IMR-90 (cell line): Measurements from ENCODE around the gene RBKS. TPM values are rescaled to one million over a fixed set of nuclear protein-coding genes. Genes with fewer than 3 reads are reported as not detected.

Experiments used
- ATAC-seq: fragments of 200-7000 bp; cut with Tn5 transposase; 2 replicates; pipeline ENCODE4 v1.9.1; 2020; ENCODE audit warnings: low read depth, mild to moderate bottlenecking, moderate library complexity
- BruUV-seq: library from RNA; stranded (reverse); fragments of 400-500 nt; replicated peaks from 2 replicates; lab custom pipeline; 2021; lab: Mats Ljungman, UMichigan
- CTCF ChIA-PET: fragments of 300-600 bp; formaldehyde crosslinking; extraction: SDS; loops from one replicate; lab custom pipeline; 2021; ENCODE audit warnings: antibody characterized with exemption; lab: Yijun Ruan, JAX
- POLR2A ChIA-PET: fragments of 300-600 bp; sonication (Branson Sonifier 250); formaldehyde crosslinking; loops from one replicate; lab custom pipeline; 2022; ENCODE audit warnings: antibody characterized with exemption; ENCODE audit not compliant: unreplicated experiment; lab: Charles Lee
- DNase-seq: peaks from one replicate; pipeline ENCODE4 v3.0.0; 2013
- H2AFZ ChIP-seq: replicated peaks from 2 replicates; pipeline ENCODE3; 2013; ENCODE audit warnings: low read length, mild to moderate bottlenecking; ENCODE audit not compliant: poor library complexity
- H2AK5ac ChIP-seq: 2 replicates; pipeline ENCODE4 v1.6.1; 2013; ENCODE audit warnings: low read depth, low read length, inconsistent platforms
- H2AK9ac ChIP-seq: replicated peaks from 2 replicates; pipeline ENCODE3; 2013; ENCODE audit warnings: mild to moderate bottlenecking, low read depth, low read length, moderate library complexity; ENCODE audit not compliant: poor library complexity
- H2BK120ac ChIP-seq: 2 replicates; pipeline ENCODE4 v1.6.1; 2013; ENCODE audit warnings: low read depth, low read length, inconsistent platforms
- H2BK15ac ChIP-seq: 3 replicates; pipeline ENCODE4 v1.6.1; 2013; ENCODE audit warnings: low read depth, low read length, inconsistent platforms
- H2BK20ac ChIP-seq: 2 replicates; pipeline ENCODE4 v1.6.1; 2013; ENCODE audit warnings: low read depth, mild to moderate bottlenecking, inconsistent platforms, low read length, moderate library complexity
- H2BK5ac ChIP-seq: 2 replicates; pipeline ENCODE4 v1.6.1; 2013; ENCODE audit warnings: mild to moderate bottlenecking, low read depth, low read length, inconsistent platforms; ENCODE audit not compliant: poor library complexity, severe bottlenecking
- H3K14ac ChIP-seq: replicated peaks from 2 replicates; pipeline ENCODE4 v1.6.1; 2013; ENCODE audit warnings: low read depth, low read length, inconsistent platforms
- H3K18ac ChIP-seq: 2 replicates; pipeline ENCODE4 v1.6.1; 2013; ENCODE audit warnings: low read depth, low read length, control low read depth
- H3K23ac ChIP-seq: 2 replicates; pipeline ENCODE4 v1.6.1; 2013; ENCODE audit warnings: low read depth, low read length, inconsistent platforms
- H3K27ac ChIP-seq: 2 replicates; pipeline ENCODE4 v1.5.1; 2013; ENCODE audit warnings: mild to moderate bottlenecking, control low read depth, low read length; ENCODE audit not compliant: insufficient read depth
- H3K27me3 ChIP-seq: 2 replicates; pipeline ENCODE4 v1.6.1; 2013; ENCODE audit warnings: low read length; ENCODE audit not compliant: control insufficient read depth, insufficient read depth
- H3K36me3 ChIP-seq: 2 replicates; pipeline ENCODE4 v1.6.1; 2013; ENCODE audit warnings: low read length, mixed read lengths; ENCODE audit not compliant: control insufficient read depth, insufficient read depth
- H3K4ac ChIP-seq: 2 replicates; pipeline ENCODE4 v1.6.1; 2013; ENCODE audit warnings: low read depth, low read length, inconsistent platforms
- H3K4me1 ChIP-seq: 2 replicates; pipeline ENCODE4 v1.6.1; 2013; ENCODE audit warnings: low read length, mixed read lengths; ENCODE audit not compliant: control insufficient read depth, insufficient read depth
- H3K4me2 ChIP-seq: 2 replicates; pipeline ENCODE4 v1.6.1; 2013; ENCODE audit warnings: low read depth, mild to moderate bottlenecking, control low read depth, low read length, moderate library complexity
- H3K4me3 ChIP-seq: 2 replicates; pipeline ENCODE4 v1.5.1; 2013; ENCODE audit warnings: low read depth, mild to moderate bottlenecking, control low read depth, low read length, moderate library complexity; ENCODE audit not compliant: insufficient read depth
- H3K56ac ChIP-seq: 2 replicates; pipeline ENCODE4 v1.6.1; 2013; ENCODE audit warnings: low read length, inconsistent platforms; ENCODE audit not compliant: insufficient read depth; ENCODE audit errors: extremely low read depth
- H3K79me1 ChIP-seq, 2 experiments: 2 replicates each; pipeline ENCODE4 v1.6.1; 2013; ENCODE audit warnings: low read length in 2 of 2, inconsistent platforms in 1 of 2, low read depth in 1 of 2
- H3K9ac ChIP-seq: 2 replicates; pipeline ENCODE4 v1.6.1; 2013; ENCODE audit warnings: low read depth, low read length, control low read depth
- H3K9me1 ChIP-seq: 2 replicates; pipeline ENCODE4 v1.6.1; 2013; ENCODE audit warnings: low read length, inconsistent platforms; ENCODE audit not compliant: insufficient read depth
- H3K9me3 ChIP-seq: 2 replicates; pipeline ENCODE4 v1.6.1; 2013; ENCODE audit warnings: low read length; ENCODE audit not compliant: control insufficient read depth, insufficient read depth
- H4K20me1 ChIP-seq: 2 replicates; pipeline ENCODE4 v1.6.1; 2013; ENCODE audit warnings: low read length, inconsistent platforms; ENCODE audit not compliant: insufficient read depth
- H4K5ac ChIP-seq: 2 replicates; pipeline ENCODE4 v1.6.1; 2013; ENCODE audit warnings: mild to moderate bottlenecking, low read depth, low read length, control low read depth
- H4K8ac ChIP-seq, 2 experiments: 2 replicates each; pipeline ENCODE4 v1.6.1; 2013; ENCODE audit warnings: low read depth in 2 of 2, low read length in 2 of 2, control low read depth in 1 of 2, inconsistent platforms in 1 of 2
- H4K91ac ChIP-seq: 2 replicates; pipeline ENCODE4 v1.6.1; 2013; ENCODE audit warnings: low read depth, low read length, inconsistent platforms; ENCODE audit not compliant: insufficient read depth
- BHLHE40 ChIP-seq: fragments of 150-350 bp; IDR thresholded peaks from 2 replicates; pipeline ENCODE4 v1.6.1; 2016; ENCODE audit warnings: mild to moderate bottlenecking, low read depth, low read length
- CEBPB ChIP-seq: IDR thresholded peaks from 2 replicates; pipeline ENCODE4 v1.6.1; 2012; ENCODE audit warnings: low read depth, low read length, improper control_type of control experiment
- FOS ChIP-seq: fragments of 150-350 bp; IDR thresholded peaks from 2 replicates; pipeline ENCODE4 v1.6.1; 2016; ENCODE audit warnings: low read depth, low read length
- POLR2A ChIP-seq: IDR thresholded peaks from 2 replicates; pipeline ENCODE4 v1.6.1; 2012; ENCODE audit warnings: mild to moderate bottlenecking, low read depth, low read length
- RAD21 ChIP-seq: IDR thresholded peaks from 2 replicates; pipeline ENCODE4 v1.6.1; 2012; ENCODE audit warnings: low read length, improper control_type of control experiment
- RFX5 ChIP-seq: IDR thresholded peaks from 2 replicates; pipeline ENCODE4 v1.8.0; 2012; ENCODE audit warnings: low read depth, mild to moderate bottlenecking, low read length, moderate library complexity
- WGBS, 2 experiments: methylation state at CpG; one replicate each; pipeline versions ENCODE4 v1.1.5 to v1.1.7; 2013; ENCODE audit warnings: missing lambda C conversion rate in 2 of 2; ENCODE audit not compliant: insufficient read length in 1 of 2; ENCODE audit errors: extremely low coverage in 2 of 2; 5-methylcytosine and 5-hydroxymethylcytosine counted together
- dilution Hi-C: fragments of 300-500 bp; cut with HindIII; formaldehyde crosslinking; loops from one replicate; pipeline ENCODE4 v1.14.3; 2018; ENCODE audit warnings: low sequenced_read_pairs; ENCODE audit not compliant: unreplicated experiment
- in situ Hi-C: fragments of 300-500 bp; cut with MboI; formaldehyde crosslinking; loops from 3 replicates; pipeline ENCODE4 v1.14.3; 2019; ENCODE audit warnings: low sequenced_read_pairs, inconsistent platforms, mixed read lengths
- intact Hi-C: fragments of 100-400 bp; cut with micrococcal nuclease; formaldehyde crosslinking; loops from 2 replicates; pipeline ENCODE4 v1.10.0; 2022
- polyA plus RNA-seq, 3 experiments: library from polyadenylated mRNA; depleted of rRNA; stranded (reverse); fragments of >200 nt; gene quantifications; 2 replicates each; pipeline ENCODE4 v1.2.3, GENCODE V29; 2012; ENCODE audit warnings: low replicate concordance in 1 of 3
- total RNA-seq: library from RNA; depleted of rRNA; stranded (reverse); fragments of >200 nt; gene quantifications from 2 replicates; pipeline ENCODE4 v1.2.3, GENCODE V29; 2012

RBKS gene
- total and polyA plus RNA-seq, 2 of the 4 experiments (the other 2 are of a cell fraction), result 1.1 to 1.4 TPM

- H3K27me3 ChIP-seq, result no peaks in the 10 kb centered on the region
- intact Hi-C loops, result no loop called here
- H3K23ac ChIP-seq, result no peak overlapping the region; the same call in 1 of the 2 replicates
- 0 out of 2 replicates have a peak overlapping the region, but pooled peaks have one; percentile 43 for H2AK5ac ChIP-seq
- H2BK120ac ChIP-seq, result no peak overlapping the region
- H3K4me2 ChIP-seq, result no peak overlapping the region
- H3K14ac ChIP-seq, result no peak overlapping the region
- H4K8ac ChIP-seq, result peak overlapping the region in 1 of 2 experiments; percentile 79; a peak in 1 of 4 replicates
- no peak overlapping the region for H4K5ac ChIP-seq
- H2AFZ ChIP-seq, result peak overlapping the region; percentile 25
- dilution Hi-C loops, result no loop called here
- H3K18ac ChIP-seq, result no peak overlapping the region
- no peak overlapping the region for H3K9ac ChIP-seq
- H4K91ac ChIP-seq, result 0 out of 2 replicates have a peak overlapping the region, but pooled peaks have one; percentile 33
- CTCF ChIA-PET, result interaction anchor here (0.5 kb wide), 1 partner anchor 792 kb away, joined by 3 read pairs; no protein-coding TSS in a partner anchor
- no peak overlapping the region for H2BK20ac ChIP-seq
- WGBS, 2 experiments, result 100% methylated on average over 3 of the region's 6 CpGs; no CpG with 5 or more reads in 1 of the 2 experiments
- 0 out of 2 replicates have a peak overlapping the region, but pooled peaks have one; percentile 23 for H3K4ac ChIP-seq
- POLR2A ChIA-PET, result no interaction called here
- peak overlapping the region; percentile 11 for H2AK9ac ChIP-seq
- no peaks in the 10 kb centered on the region for H4K20me1 ChIP-seq
- no TSS peak for BruUV-seq
- H3K4me3 ChIP-seq, result no peak overlapping the region
- peaks cover 9% of the 10 kb centered on the region for H3K4me1 ChIP-seq
- H2BK15ac ChIP-seq, result peak overlapping the region; percentile 91; the same call in 1 of the 3 replicates
- H3K27ac ChIP-seq, result no peak overlapping the region
- no peak overlapping the region for H3K56ac ChIP-seq
- ATAC-seq (no peak), DNase-seq (no peak)
- H3K9me3 ChIP-seq, result no peaks in the 10 kb centered on the region
- no peak for TF ChIP-seq BHLHE40
- no peak for TF ChIP-seq RAD21
- no peak for TF ChIP-seq POLR2A
- no peak for TF ChIP-seq RFX5
- TF ChIP-seq CEBPB, result no peak
- TF ChIP-seq FOS, result no peak
- H3K9me1 ChIP-seq, result peaks cover 4% of the 10 kb centered on the region
- no peaks in the 10 kb centered on the region for H3K36me3 ChIP-seq
- in situ Hi-C loops, result no loop called here
- no peaks in the 10 kb centered on the region for H3K79me1 ChIP-seq
- H2BK5ac ChIP-seq, result no peak overlapping the region
These were observed 153.3 kb downstream of the RBKS start for GRCh38 chr2:27736890-27737204.
